Stimulated activated naive CD8-positive, alpha-beta T cell treated with anti-CD3 and anti-CD28 coated beads, Interleukin-15, amount 100 ng/mL, for 72 hours (primary cell): ENCODE data around the gene NRP2.
A peak's percentile ranks its signal among the peaks of the same experiment; 100 is the strongest.

ENCODE experiments used
- ATAC-seq: fragments of 150-1000 bp; cut with Tn5 transposase; 2 replicates; pipeline ENCODE4 v1.10.0; 2021; ENCODE audit warnings: mild to moderate bottlenecking, moderate library complexity
- DNase-seq, 2 donors: peaks; one replicate each; pipeline ENCODE4 v3.0.0; 2021 to 2022
- H3K27ac Mint-ChIP-seq, 2 donors: one replicate each; pipeline ENCODE4 v1.8.0; 2022; ENCODE audit warnings: mild to moderate bottlenecking in 2 of 2, mixed read lengths in 2 of 2, moderate library complexity in 2 of 2
- H3K27me3 Mint-ChIP-seq: one replicate; pipeline ENCODE4 v1.8.0; 2022; ENCODE audit warnings: mixed read lengths
- H3K4me1 Mint-ChIP-seq: one replicate; pipeline ENCODE4 v1.8.0; 2022; ENCODE audit warnings: mild to moderate bottlenecking, mixed read lengths
- H3K4me3 Mint-ChIP-seq, 2 donors: one replicate each; pipeline ENCODE4 v1.8.0; 2022; ENCODE audit warnings: mild to moderate bottlenecking in 2 of 2, mixed read lengths in 2 of 2, moderate library complexity in 1 of 2
- H3K9me3 Mint-ChIP-seq, 2 donors: one replicate each; pipeline ENCODE4 v1.8.0; 2022; ENCODE audit warnings: mixed read lengths in 2 of 2

NRP2 gene

DNA sequence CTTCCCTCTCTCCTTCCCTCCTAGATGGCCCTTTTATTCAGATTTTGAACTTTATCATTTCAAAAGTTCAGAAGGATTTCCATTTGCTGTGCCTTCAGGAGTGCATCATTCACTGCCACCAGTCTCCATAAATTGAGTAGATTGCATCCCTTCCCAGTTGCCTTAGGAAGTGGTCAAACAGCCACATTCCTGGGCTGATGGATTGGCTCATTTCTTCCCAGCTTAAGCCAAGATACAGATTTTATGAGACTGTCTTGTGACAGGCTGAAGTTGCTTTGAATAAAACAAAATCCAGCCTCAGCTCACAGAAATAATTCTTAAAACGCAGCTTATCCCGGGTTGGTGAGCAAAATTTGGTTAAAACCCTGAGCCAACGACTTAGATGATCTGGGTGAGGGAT lies 9.8 kb downstream of the NRP2 start:
- no peaks in the 10 kb centered on the region for H3K4me1 Mint-ChIP-seq
- peaks cover 31% of the 10 kb centered on the region for H3K27me3 Mint-ChIP-seq
- no peaks in the 10 kb centered on the region for H3K9me3 Mint-ChIP-seq
- H3K27ac Mint-ChIP-seq = no peak overlapping the region
- ATAC-seq = no peak
- no peak overlapping the region for H3K4me3 Mint-ChIP-seq
- no peak for DNase-seq

- no peak for ATAC-seq
- H3K4me3 Mint-ChIP-seq = no peak overlapping the region
- H3K27ac Mint-ChIP-seq = no peak overlapping the region
- H3K9me3 Mint-ChIP-seq = no peaks in the 10 kb centered on the region
- H3K4me1 Mint-ChIP-seq = no peaks in the 10 kb centered on the region
- DNase-seq = no peak
- peaks cover 15% of the 10 kb centered on the region for H3K27me3 Mint-ChIP-seq
Measured at GRCh38 chr2:205694256-205694655, 12.0 kb downstream of the NRP2 start.

- no peak overlapping the region for H3K27ac Mint-ChIP-seq
- peaks cover 10% of the 10 kb centered on the region for H3K4me1 Mint-ChIP-seq
- DNase-seq (no peak), ATAC-seq (peak; percentile 20)
- peaks cover 15% of the 10 kb centered on the region for H3K27me3 Mint-ChIP-seq
- H3K4me3 Mint-ChIP-seq = no peak overlapping the region
- no peaks in the 10 kb centered on the region for H3K9me3 Mint-ChIP-seq
Measured at GRCh38 chr2:205695460-205695991, 13.2 kb downstream of the NRP2 start.

- H3K9me3 Mint-ChIP-seq = no peaks in the 10 kb centered on the region
- peaks cover 15% of the 10 kb centered on the region for H3K27me3 Mint-ChIP-seq
- no peak overlapping the region for H3K27ac Mint-ChIP-seq
- H3K4me3 Mint-ChIP-seq = no peak overlapping the region
- H3K4me1 Mint-ChIP-seq = peaks cover 13% of the 10 kb centered on the region
- ATAC-seq = no peak
- DNase-seq = no peak
Measured at GRCh38 chr2:205696331-205696926, 14.1 kb downstream of the NRP2 start.

GRCh38 chr2:205696927-205697441 lies 14.7 kb downstream of the NRP2 start:
- DNase-seq = no peak
- Mint-ChIP-seq H3K4me3 (no peak overlapping the region), H3K27ac (peak overlapping the region in 1 of 2 donors; percentile 75), H3K27me3 (peaks cover 15% of the 10 kb centered on the region), H3K9me3 (no peaks in the 10 kb centered on the region), H3K4me1 (peaks cover 13% of the 10 kb centered on the region)
- ATAC-seq = no peak

GRCh38 chr2:205698286-205699268 lies 16.3 kb downstream of the NRP2 start:
- DNase-seq = no peak
- Mint-ChIP-seq H3K9me3 (no peaks in the 10 kb centered on the region), H3K27ac (no peak overlapping the region), H3K4me1 (peaks cover 13% of the 10 kb centered on the region), H3K27me3 (peaks cover 10% of the 10 kb centered on the region), H3K4me3 (no peak overlapping the region)
- ATAC-seq = no peak

DNA sequence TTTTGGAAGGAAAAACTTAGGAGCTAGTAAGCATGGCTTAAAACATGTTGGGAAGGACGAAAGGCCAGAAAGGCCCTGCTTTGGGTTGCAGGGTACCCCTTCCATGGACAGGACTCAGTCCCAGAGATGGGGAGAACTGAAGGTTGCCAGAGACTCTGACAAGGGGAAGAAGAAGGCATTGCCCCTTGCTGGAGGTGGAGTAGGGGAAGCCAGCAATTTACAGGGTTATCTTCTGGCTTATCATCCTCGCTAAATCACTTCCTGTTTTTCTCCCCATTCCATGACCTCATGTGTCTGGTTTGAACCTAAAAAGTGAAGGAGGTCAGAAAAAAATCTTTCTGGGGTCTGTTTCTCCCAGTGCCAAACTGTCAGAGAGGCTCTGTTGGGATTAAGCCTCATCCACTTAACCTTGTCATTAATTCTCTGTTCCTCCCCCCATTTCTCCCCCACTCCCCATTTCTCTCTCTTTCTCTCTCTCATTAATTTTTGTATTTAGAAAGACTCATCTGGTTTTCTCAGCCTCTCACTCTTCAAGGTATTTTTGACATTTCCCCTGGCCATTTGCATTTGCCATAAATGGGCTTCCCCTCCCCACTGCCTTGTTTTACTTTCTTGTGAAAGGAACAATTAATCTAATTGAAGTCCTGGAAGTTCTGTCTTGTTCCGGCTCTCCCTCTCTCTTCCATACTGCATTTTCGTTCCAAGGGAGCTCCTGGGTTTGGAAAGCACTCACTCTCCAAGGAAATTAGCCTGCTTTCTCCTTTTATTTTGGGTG lies 17.4 kb downstream of the NRP2 start:
- no peak for DNase-seq
- no peak overlapping the region for H3K27ac Mint-ChIP-seq

DNA sequence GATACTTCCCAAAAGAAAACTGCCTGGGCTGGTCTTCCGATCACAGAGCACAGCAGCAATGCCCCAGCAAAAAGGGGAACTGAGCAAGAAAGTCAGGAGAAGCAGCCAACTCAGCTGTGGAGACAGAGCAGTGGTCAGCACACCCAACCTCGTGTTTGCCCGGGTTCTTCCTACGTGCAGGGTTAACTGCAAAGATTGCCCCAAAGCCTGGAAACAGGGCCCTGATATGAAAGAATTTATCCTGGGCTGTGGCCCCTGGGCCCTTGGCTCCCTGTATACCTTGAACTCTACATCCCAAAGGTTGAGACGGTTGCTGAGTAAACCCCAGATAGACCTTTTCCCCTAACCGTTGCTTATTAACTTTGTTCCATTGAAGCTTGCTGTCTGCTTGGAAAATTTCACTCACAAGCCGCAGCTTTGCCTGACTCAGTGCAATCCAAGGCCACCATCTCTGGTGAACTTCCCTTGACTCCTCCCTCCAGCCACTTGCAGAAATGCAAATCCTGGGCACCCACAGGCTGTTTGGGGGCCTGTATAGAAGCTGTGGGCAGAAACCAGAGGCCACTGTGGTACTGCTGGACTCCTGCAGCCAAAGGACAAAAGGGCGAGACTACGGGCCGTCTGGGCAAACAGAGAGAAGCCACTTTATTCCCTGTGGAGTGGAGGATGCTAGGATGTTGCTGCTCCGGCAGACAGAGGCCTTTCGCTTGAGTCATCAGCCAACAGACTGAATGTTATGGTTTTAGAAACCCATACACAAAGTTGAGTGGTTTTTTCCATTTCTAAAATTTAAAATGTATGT lies 18.2 kb downstream of the NRP2 start:
- no peaks in the 10 kb centered on the region for H3K9me3 Mint-ChIP-seq
- no peak overlapping the region for H3K27ac Mint-ChIP-seq
- peak overlapping the region in 1 of 2 donors; percentile 13 for H3K4me3 Mint-ChIP-seq
- H3K27me3 Mint-ChIP-seq = peaks cover 1% of the 10 kb centered on the region
- H3K4me1 Mint-ChIP-seq = peaks cover 13% of the 10 kb centered on the region
- DNase-seq (no peak), ATAC-seq (peak; percentile 37)

More for the DNA sequence above, 17.4 kb downstream of the NRP2 start:
- no peak for ATAC-seq
- Mint-ChIP-seq H3K27me3 (peaks cover 9% of the 10 kb centered on the region), H3K9me3 (no peaks in the 10 kb centered on the region), H3K4me3 (no peak overlapping the region), H3K4me1 (peaks cover 13% of the 10 kb centered on the region)

DNA sequence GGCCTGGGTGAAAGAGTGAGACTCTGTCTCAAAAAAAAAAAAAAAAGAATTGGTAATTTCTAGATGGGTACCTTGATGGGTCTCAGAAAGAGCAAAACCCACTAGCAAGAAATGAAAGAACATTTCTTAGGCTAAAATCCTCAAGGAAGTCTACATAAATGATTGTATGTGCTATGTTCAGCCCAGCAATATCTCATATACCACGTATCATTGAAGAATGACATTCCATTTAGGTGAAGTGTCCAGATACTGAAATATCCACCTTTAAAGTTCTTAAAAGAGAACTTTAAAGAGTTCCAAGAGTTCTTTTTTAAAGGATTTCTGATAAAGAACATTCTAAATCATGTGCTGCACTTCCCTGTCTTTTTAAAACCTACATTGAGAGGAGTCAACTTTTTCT lies 19.2 kb downstream of the NRP2 start:
- H3K9me3 Mint-ChIP-seq = no peaks in the 10 kb centered on the region
- no peaks in the 10 kb centered on the region for H3K27me3 Mint-ChIP-seq
- no peak for ATAC-seq
- H3K4me1 Mint-ChIP-seq = peaks cover 20% of the 10 kb centered on the region
- no peak overlapping the region for H3K4me3 Mint-ChIP-seq
- no peak overlapping the region for H3K27ac Mint-ChIP-seq
- DNase-seq = no peak

DNA sequence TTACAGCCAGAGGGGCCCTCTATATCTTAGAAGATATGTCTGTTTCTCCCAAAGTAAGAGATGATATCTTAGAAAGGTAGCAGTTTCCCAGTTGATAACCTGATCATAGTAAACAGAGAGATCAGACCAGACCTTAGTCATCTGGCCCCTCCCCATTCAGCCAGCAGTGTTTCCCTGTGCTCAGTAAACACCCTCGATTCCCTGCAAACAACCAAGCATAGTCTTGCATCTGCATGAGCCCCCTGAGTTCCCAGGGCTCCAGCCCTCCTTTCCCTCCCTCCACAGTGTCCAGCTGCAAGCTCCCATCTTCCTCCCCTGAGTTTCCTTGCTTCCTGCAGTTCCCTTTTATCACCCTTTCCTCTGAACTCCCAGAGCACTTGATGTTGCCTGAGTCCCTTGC lies 20.3 kb downstream of the NRP2 start:
- H3K4me3 Mint-ChIP-seq = no peak overlapping the region
- no peaks in the 10 kb centered on the region for H3K9me3 Mint-ChIP-seq
- DNase-seq = no peak
- H3K27me3 Mint-ChIP-seq = no peaks in the 10 kb centered on the region
- no peak overlapping the region for H3K27ac Mint-ChIP-seq
- peaks cover 30% of the 10 kb centered on the region for H3K4me1 Mint-ChIP-seq
- no peak for ATAC-seq

DNA sequence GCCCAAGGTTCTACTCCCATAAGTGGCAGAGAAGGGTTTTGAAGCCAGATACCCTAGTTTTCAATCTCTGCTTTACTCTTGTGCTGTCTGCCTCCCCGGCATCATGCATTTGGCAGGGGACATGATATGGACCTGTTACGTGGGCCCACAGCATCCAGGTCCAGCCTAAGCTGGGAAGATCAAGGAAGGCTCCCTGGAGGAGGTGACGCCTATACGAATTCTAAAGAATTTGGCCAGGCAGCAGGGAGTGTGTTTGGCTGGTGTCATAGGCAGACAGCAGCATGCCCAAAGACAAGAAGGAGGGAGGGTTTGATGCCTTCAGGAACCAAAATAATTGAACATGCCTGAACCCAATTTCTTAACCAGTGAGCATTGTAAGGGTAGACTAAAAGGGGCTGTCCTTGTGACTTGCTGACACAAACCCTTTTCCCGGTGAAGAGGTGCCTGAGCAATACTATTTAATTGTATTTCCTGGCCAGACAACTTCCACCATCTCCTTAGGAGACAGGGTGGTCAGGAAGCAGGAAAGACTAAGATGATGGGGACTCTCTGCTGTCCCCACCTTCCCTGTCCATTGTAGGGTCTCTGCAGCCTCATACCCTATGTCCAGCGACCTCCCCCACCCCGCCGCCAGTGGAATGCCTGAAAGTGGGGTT lies 21.3 kb downstream of the NRP2 start:
- Mint-ChIP-seq H3K27ac (no peak overlapping the region), H3K27me3 (no peaks in the 10 kb centered on the region), H3K4me3 (no peak overlapping the region), H3K4me1 (peaks cover 32% of the 10 kb centered on the region), H3K9me3 (no peaks in the 10 kb centered on the region)
- no peak for ATAC-seq
- no peak for DNase-seq

- no peak overlapping the region for H3K27ac Mint-ChIP-seq
- no peaks in the 10 kb centered on the region for H3K9me3 Mint-ChIP-seq
- peaks cover 35% of the 10 kb centered on the region for H3K4me1 Mint-ChIP-seq
- no peak for ATAC-seq
- DNase-seq = no peak
- no peak overlapping the region for H3K4me3 Mint-ChIP-seq
- no peaks in the 10 kb centered on the region for H3K27me3 Mint-ChIP-seq
Measured at GRCh38 chr2:205704127-205704741, 21.9 kb downstream of the NRP2 start.

DNA sequence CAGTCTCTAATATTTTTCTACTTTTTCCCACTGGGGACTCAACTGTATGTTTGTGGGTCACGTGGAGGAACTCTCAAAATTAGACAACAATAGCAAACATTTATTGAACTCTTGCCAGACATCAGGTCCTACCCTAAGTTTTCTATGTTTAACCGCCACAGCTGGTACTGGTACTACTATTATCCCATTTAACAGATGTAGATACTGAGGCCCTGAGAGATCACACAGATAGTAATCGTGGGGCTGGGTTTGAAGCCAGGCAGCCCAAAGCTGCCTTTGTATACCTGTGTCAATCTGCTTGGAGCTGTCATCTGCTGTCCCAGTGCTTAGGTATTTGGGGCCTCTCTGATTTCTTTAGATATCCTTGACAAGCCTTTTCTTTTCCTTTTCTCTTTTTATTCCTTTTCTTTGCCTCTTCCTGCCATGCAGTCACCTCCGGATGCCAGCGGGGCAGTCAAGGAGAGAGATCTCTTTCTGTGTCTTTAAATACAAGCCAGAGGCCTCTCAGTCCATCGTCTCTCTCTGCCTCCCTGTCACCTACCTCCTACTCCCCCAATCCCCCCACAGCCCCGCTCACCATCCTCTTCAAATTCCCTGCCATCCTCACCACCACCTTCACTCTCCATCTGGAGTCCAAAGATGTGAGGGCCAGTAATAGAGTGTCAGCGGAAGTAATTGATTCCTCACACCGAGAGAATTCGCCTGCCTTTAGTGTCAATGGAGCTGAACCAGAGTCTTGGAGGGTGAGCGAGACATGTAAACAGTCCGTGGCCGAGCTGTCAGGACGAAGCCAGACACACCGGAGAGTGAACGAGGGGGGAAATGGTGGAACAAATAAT lies 23.4 kb downstream of the NRP2 start:
- ATAC-seq (no peak), DNase-seq (no peak)
- Mint-ChIP-seq H3K27me3 (no peaks in the 10 kb centered on the region), H3K9me3 (no peaks in the 10 kb centered on the region), H3K27ac (peak overlapping the region in 1 of 2 donors; percentile 78), H3K4me3 (peak overlapping the region in 1 of 2 donors; percentile 18), H3K4me1 (peaks cover 28% of the 10 kb centered on the region)
